ENCODE results near the gene PTRH1. TPM values are rescaled to one million over a fixed set of nuclear protein-coding genes. Genes with fewer than 3 reads are reported as not detected.

The PTRH1 gene
- total and polyA plus RNA-seq, 2 of the 4 experiments (the other 2 are of a cell fraction), result 5.4 to 14.8 TPM

DNA sequence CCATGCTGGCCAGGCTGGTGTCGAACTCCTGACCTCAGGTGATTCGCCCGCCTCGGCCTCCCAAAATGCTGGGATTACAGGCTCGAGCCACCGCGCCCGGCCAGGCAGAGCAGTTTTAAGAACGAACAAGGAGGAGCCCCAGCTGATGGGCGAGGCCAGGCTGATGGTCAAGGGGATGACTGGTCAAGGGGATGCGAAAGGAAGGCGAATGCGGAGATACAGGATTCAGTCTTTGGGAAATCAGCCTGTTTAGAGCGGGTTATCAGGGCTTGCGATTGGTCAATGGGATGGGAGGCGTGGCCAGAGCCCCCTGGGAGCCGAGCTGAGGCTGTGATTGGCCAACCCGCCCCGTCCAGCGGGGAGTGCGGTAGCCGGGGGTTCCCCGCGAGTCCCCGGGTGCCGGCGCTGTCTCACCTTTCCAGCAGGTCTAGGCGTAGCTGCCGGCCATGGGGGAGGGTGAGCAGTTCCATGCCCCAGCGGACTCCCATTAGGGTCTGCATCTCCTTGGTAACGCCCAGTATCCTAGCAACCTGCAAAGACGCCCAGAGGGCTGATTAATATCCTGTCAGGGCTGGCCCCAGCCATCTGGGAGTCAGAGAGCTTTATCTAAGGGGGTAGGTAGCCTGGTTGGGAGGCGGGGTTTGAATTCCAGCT lies 27.1 kb upstream of the PTRH1 start:
- dilution Hi-C loops (cut with HindIII; ENCODE audit: low sequenced_read_pairs, unreplicated experiment) (no loop called here), in situ Hi-C loops (cut with MboI; ENCODE audit: low sequenced_read_pairs) (no loop called here), intact Hi-C loops (cut with micrococcal nuclease) (loop anchor here (5.0 kb wide), 1 partner anchor 375 kb away; no protein-coding TSS in a partner anchor)
- CTCF ChIA-PET, result no interaction called here
- no peaks in the 10 kb centered on the region for H3K36me3 ChIP-seq (ENCODE audit: control insufficient read depth, insufficient read depth, low read length)
- no peaks in the 10 kb centered on the region for H3K79me1 ChIP-seq (ENCODE audit: low read depth in 1 of 2, low read length in 2 of 2)
- H3K4me3 ChIP-seq (ENCODE audit: insufficient read depth, low read depth, low read length), result peak overlapping the region; percentile 18; the same call in 1 of the 2 replicates
- H3K18ac ChIP-seq (ENCODE audit: low read depth, low read length), result no peak overlapping the region
- no peak overlapping the region for H4K91ac ChIP-seq (ENCODE audit: insufficient read depth, low read depth, low read length)
- no peak overlapping the region for H2BK20ac ChIP-seq (ENCODE audit: low read depth, low read length)
- peak overlapping the region; percentile 50 for H3K4me2 ChIP-seq (ENCODE audit: low read depth, low read length)
- H2BK15ac ChIP-seq (ENCODE audit: low read depth, low read length), result no peak overlapping the region
- POLR2A ChIA-PET (ENCODE audit: unreplicated experiment), result no interaction called here
- no peak overlapping the region for H3K9ac ChIP-seq (ENCODE audit: low read depth, low read length)
- no peak overlapping the region for H3K4ac ChIP-seq (ENCODE audit: low read depth, low read length)
- H3K27me3 ChIP-seq (ENCODE audit: control insufficient read depth, insufficient read depth, low read length), result peaks cover 19% of the 10 kb centered on the region
- H4K8ac ChIP-seq (ENCODE audit: low read depth in 2 of 2, low read length in 2 of 2), result no peak overlapping the region
- H2AK9ac ChIP-seq (replicated peaks; ENCODE audit: low read depth, low read length, poor library complexity), result no peak overlapping the region
- H4K5ac ChIP-seq (ENCODE audit: low read depth, low read length), result no peak overlapping the region
- DNase-seq (peak; percentile 62), ATAC-seq (ENCODE audit: low read depth) (peak; percentile 72)
- no peak overlapping the region for H2AK5ac ChIP-seq (ENCODE audit: low read depth, low read length)
- no peak overlapping the region for H3K56ac ChIP-seq (ENCODE audit: extremely low read depth, insufficient read depth, low read length)
- peaks cover 7% of the 10 kb centered on the region; the same call in 1 of the 2 replicates for H4K20me1 ChIP-seq (ENCODE audit: insufficient read depth, low read length)
- H2BK120ac ChIP-seq (ENCODE audit: low read depth, low read length), result no peak overlapping the region
- no peak for TF ChIP-seq NFE2L2 (IDR thresholded peaks at IDR 0.05; ENCODE audit: low read depth, low read length)
- TF ChIP-seq CEBPB (IDR thresholded peaks at IDR 0.05; ENCODE audit: low read depth, low read length), result 0 out of 2 replicates have a peak, but pooled peaks have one; percentile 6
- BruUV-seq (replicated peaks), result no TSS peak
- no peaks in the 10 kb centered on the region for H3K4me1 ChIP-seq (ENCODE audit: control insufficient read depth, insufficient read depth, low read length)
- WGBS, 2 experiments (ENCODE audit: extremely low coverage in 2 of 2, insufficient read length in 1 of 2), result 25% methylated on average over 11 of the region's 33 CpGs; no CpG with 5 or more reads in 1 of the 2 experiments
- peak overlapping the region; percentile 84 for H2AFZ ChIP-seq (replicated peaks; ENCODE audit: low read length, poor library complexity)
- no peaks in the 10 kb centered on the region for H3K9me3 ChIP-seq (ENCODE audit: control insufficient read depth, insufficient read depth, low read length)
- 0 out of 2 replicates have a peak, but pooled peaks cover 5% of the 10 kb centered on the region for H3K9me1 ChIP-seq (ENCODE audit: insufficient read depth, low read length)
- H3K23ac ChIP-seq (ENCODE audit: low read depth, low read length), result no peak overlapping the region
- no peak overlapping the region for H2BK5ac ChIP-seq (ENCODE audit: low read depth, low read length, poor library complexity, severe bottlenecking)
- H3K27ac ChIP-seq (ENCODE audit: insufficient read depth, low read length), result no peak overlapping the region
- H3K14ac ChIP-seq (replicated peaks; ENCODE audit: low read depth, low read length), result no peak overlapping the region

Data from IMR-90 (cell line).